K562 (cell line): ENCODE data around the gene FOXP4. TPM values are rescaled to one million over a fixed set of nuclear protein-coding genes. Genes with fewer than 3 reads are reported as not detected.
A peak's percentile ranks its signal among the peaks of the same experiment; 100 is the strongest.

ENCODE experiments used
- ATAC-seq: fragments of 200-7000 bp; cut with Tn5 transposase; 3 replicates; pipeline ENCODE4 v1.9.1; 2020; ENCODE audit warnings: moderate library complexity
- BruUV-seq: library from RNA; stranded (reverse); fragments of 400-500 nt; replicated peaks from 2 replicates; lab custom pipeline; 2021; lab: Mats Ljungman, UMichigan
- CTCF ChIA-PET: fragments of 300-600 bp; formaldehyde crosslinking; extraction: SDS; loops from one replicate; lab custom pipeline; 2021; ENCODE audit warnings: low intra/inter-chr PET ratio; lab: Yijun Ruan, JAX
- POLR2A ChIA-PET: fragments of 300-600, 350-650 bp; sonication (Branson Sonifier 250); formaldehyde crosslinking; extraction: SDS; loops from one replicate; lab custom pipeline; 2021; ENCODE audit warnings: antibody characterized with exemption, inconsistent platforms; lab: Yijun Ruan, JAX
- DNase-seq, 4 experiments: peaks; one replicate each; pipeline versions ENCODE4 v3.0.0 to v3.0.0-alpha.2; 2011 to 2018; ENCODE audit warnings: low spot score in 3 of 4, mixed read lengths in 3 of 4; ENCODE audit errors: extremely low read depth in 1 of 4
- FAIRE-seq: peaks from 2 replicates; lab custom pipeline; 2011; peaks lifted over from hg19 to GRCh38; lab: Jason Lieb, UNC
- H2AFZ ChIP-seq: 2 replicates; pipeline ENCODE4 v1.6.0; 2011; ENCODE audit warnings: low read depth, low read length, control low read depth, inconsistent platforms
- H3K27ac ChIP-seq: fragments of 200-600 bp; 3 replicates; pipeline ENCODE4 v1.8.0; 2011; ENCODE audit warnings: low read depth, mild to moderate bottlenecking, control low read depth, inconsistent platforms, low read length, moderate library complexity, mixed read lengths; ENCODE audit errors: extremely low read depth
- H3K27me3 ChIP-seq, 2 experiments: fragments of 300-600 bp in 1 of 2; 2 replicates in 1 of 2; 3 replicates in 1 of 2; pipeline versions ENCODE4 v1.6.0 to v1.8.0; 2011; ENCODE audit warnings: inconsistent platforms in 2 of 2, low read length in 2 of 2, mild to moderate bottlenecking in 1 of 2, mixed read lengths in 1 of 2, moderate library complexity in 1 of 2; ENCODE audit not compliant: control insufficient read depth in 2 of 2, insufficient read depth in 2 of 2
- H3K36me3 ChIP-seq: fragments of 300-600 bp; 3 replicates; pipeline ENCODE4 v1.8.0; 2011; ENCODE audit warnings: mild to moderate bottlenecking, low read length, inconsistent platforms; ENCODE audit not compliant: control insufficient read depth, insufficient read depth
- H3K4me1 ChIP-seq, 2 experiments: fragments of 200-600 bp in 1 of 2; replicated peaks in 1 of 2; 2 replicates in 1 of 2; 3 replicates in 1 of 2; pipeline versions ENCODE4 v1.5.1 to v1.8.0; 2011; ENCODE audit warnings: inconsistent platforms in 2 of 2, low read length in 2 of 2, mild to moderate bottlenecking in 1 of 2, mixed read lengths in 1 of 2, moderate library complexity in 1 of 2; ENCODE audit not compliant: control insufficient read depth in 2 of 2, insufficient read depth in 2 of 2
- H3K4me2 ChIP-seq: 2 replicates; pipeline ENCODE4 v1.6.1; 2011; ENCODE audit warnings: low read length, control low read depth, inconsistent platforms, mixed read lengths; ENCODE audit not compliant: insufficient read depth
- H3K4me3 ChIP-seq: fragments of 200-600 bp; sonication (generic), shearing (Covaris generic); 2 replicates; pipeline ENCODE4 v1.5.1; 2016; ENCODE audit warnings: control low read depth, inconsistent platforms
- H3K79me2 ChIP-seq: fragments of 200-600 bp; 3 replicates; pipeline ENCODE4 v1.8.0; 2011; ENCODE audit warnings: low read length, inconsistent platforms; ENCODE audit not compliant: control insufficient read depth, insufficient read depth
- H3K9ac ChIP-seq, 2 experiments: 2 replicates each; pipeline versions ENCODE4 v1.6.0 to v1.6.1; 2011; ENCODE audit warnings: low read depth in 2 of 2, low read length in 2 of 2, control low read depth in 1 of 2, inconsistent platforms in 1 of 2, mild to moderate bottlenecking in 1 of 2, mixed read lengths in 1 of 2; ENCODE audit not compliant: insufficient read depth in 1 of 2
- H3K9me1 ChIP-seq: one replicate; pipeline ENCODE4 v1.6.0; 2011; ENCODE audit warnings: inconsistent platforms, mild to moderate bottlenecking, low read length, moderate library complexity; ENCODE audit not compliant: control insufficient read depth, insufficient read depth
- H3K9me3 ChIP-seq: replicated peaks from 2 replicates; pipeline ENCODE4 v1.5.1; 2011; ENCODE audit warnings: low read depth, low read length, inconsistent platforms; ENCODE audit not compliant: control insufficient read depth, insufficient read depth
- H4K20me1 ChIP-seq: replicated peaks from 2 replicates; pipeline ENCODE4 v1.6.1; 2011; ENCODE audit warnings: low read length, inconsistent platforms, mixed read lengths; ENCODE audit not compliant: control insufficient read depth, insufficient read depth
- ARID1B ChIP-seq: fragments of 450-650 bp; IDR thresholded peaks from 2 replicates; pipeline ENCODE4 v1.6.1; 2016; ENCODE audit warnings: antibody characterized with exemption, mild to moderate bottlenecking, inconsistent platforms
- BCLAF1 ChIP-seq, 2 experiments: fragments of 450-650 bp in 1 of 2; IDR thresholded peaks; 2 replicates each; pipeline ENCODE4 v1.6.1; 2011 to 2017; ENCODE audit warnings: low read depth in 2 of 2, antibody characterized with exemption in 1 of 2, borderline replicate concordance in 1 of 2, low read length in 1 of 2, mild to moderate bottlenecking in 1 of 2, mixed read lengths in 1 of 2; ENCODE audit not compliant: control insufficient read depth in 1 of 2
- CBFA2T3 ChIP-seq: fragments of 450-650 bp; IDR thresholded peaks from 2 replicates; pipeline ENCODE4 v1.6.1; 2017
- CXXC5 ChIP-seq: fragments of 250-450 bp; sonication (Bioruptor Pico); IDR thresholded peaks from 2 replicates; pipeline ENCODE4 v1.8.0; 2022; ENCODE audit warnings: inconsistent platforms, mild to moderate bottlenecking, moderate library complexity
- DLX4 ChIP-seq: fragments of 250-450 bp; sonication (Bioruptor Pico); IDR thresholded peaks from 2 replicates; pipeline ENCODE4 v1.6.1; 2021; ENCODE audit warnings: mild to moderate bottlenecking
- MYC ChIP-seq, 2 experiments: fragments of 250-450 bp in 1 of 2; sonication (Bioruptor Pico) in 1 of 2; IDR thresholded peaks; 2 replicates each; pipeline versions ENCODE4 v1.5.1 to v1.6.1; 2012 to 2021; ENCODE audit warnings: low read depth in 2 of 2, borderline replicate concordance in 1 of 2, improper control_type of control experiment in 1 of 2, low read length in 1 of 2, mild to moderate bottlenecking in 1 of 2, moderate library complexity in 1 of 2
- RCOR1 ChIP-seq, 2 experiments: IDR thresholded peaks; 2 replicates each; pipeline ENCODE4 v1.6.1; 2012; ENCODE audit warnings: low read depth in 2 of 2, low read length in 2 of 2, borderline replicate concordance in 1 of 2, improper control_type of control experiment in 1 of 2
- SMARCA5 ChIP-seq: fragments of 450-650 bp; IDR thresholded peaks from 2 replicates; pipeline ENCODE4 v1.6.1; 2016
- SOX6 ChIP-seq: fragments of 450-650 bp; IDR thresholded peaks from 2 replicates; pipeline ENCODE4 v1.6.1; 2014; ENCODE audit warnings: mild to moderate bottlenecking
- TAL1 ChIP-seq: fragments of 450-650 bp; IDR thresholded peaks from 2 replicates; pipeline ENCODE4 v1.6.1; 2016; ENCODE audit warnings: mild to moderate bottlenecking
- TEAD4 ChIP-seq, 2 experiments: sonication (generic) in 1 of 2; formaldehyde crosslinking in 1 of 2; IDR thresholded peaks; 2 replicates each; pipeline versions ENCODE4 v1.6.1 to v1.8.0; 2012 to 2022; ENCODE audit warnings: borderline replicate concordance in 1 of 2, inconsistent platforms in 1 of 2, low read length in 1 of 2, mild to moderate bottlenecking in 1 of 2, missing genetic modification reagents in 1 of 2
- THRA ChIP-seq: fragments of 450-650 bp; IDR thresholded peaks from 2 replicates; pipeline ENCODE4 v1.6.1; 2017; ENCODE audit warnings: mild to moderate bottlenecking, moderate library complexity
- ZBTB34 ChIP-seq: fragments of 250-450 bp; sonication (Bioruptor Pico); IDR thresholded peaks from 2 replicates; pipeline ENCODE4 v1.8.0; 2021; ENCODE audit warnings: mild to moderate bottlenecking, moderate library complexity
- ZNF133 ChIP-seq: fragments of 250-450 bp; sonication (Bioruptor Pico); IDR thresholded peaks from 2 replicates; pipeline ENCODE4 v1.4.0; 2020; ENCODE audit warnings: mild to moderate bottlenecking
- WGBS: fragments of 100-300 bp; shearing (Covaris generic); methylation state at CpG from one replicate; pipeline ENCODE4 v1.1.6; 2016; ENCODE audit warnings: low coverage, mixed read lengths; ENCODE audit not compliant: insufficient coverage; ENCODE audit errors: missing lambda C conversion rate; 5-methylcytosine and 5-hydroxymethylcytosine counted together
- in situ Hi-C: fragments of 300-500 bp; cut with MboI; formaldehyde crosslinking; loops from 4 replicates; pipeline ENCODE4 v1.15.0; 2018; ENCODE audit warnings: inconsistent platforms, mixed read lengths
- intact Hi-C: fragments of 100-400 bp; cut with micrococcal nuclease; formaldehyde crosslinking; loops from 2 replicates; pipeline ENCODE4 v1.14.2; 2022
- polyA plus RNA-seq, 8 experiments: library from polyadenylated mRNA; depleted of rRNA in 4 of 8; stranded (reverse) in 5 of 8; unstranded in 3 of 8; fragments of >200 nt; fragmentation: Nextera tagmentation in 2 of 8; fragmentation: Illumina TruSeq in 1 of 8; extraction: Ambion mirVana in 2 of 8; extraction: Trizol in 1 of 8; gene quantifications; 2 replicates each; pipeline versions ENCODE4 v1.2.1 to v1.2.3, GENCODE V29; 2011 to 2014; ENCODE audit warnings: inconsistent platforms in 1 of 8, missing spikeins in 1 of 8
- total RNA-seq, 7 experiments: library from RNA; depleted of rRNA in 6 of 7; stranded (reverse); fragments of >200 nt in 6 of 7; fragmentation: Illumina TruSeq in 2 of 7; extraction: Trizol in 2 of 7; gene quantifications; 2 replicates each; pipeline versions ENCODE4 v1.2.1 to v1.2.3, GENCODE V29; 2011 to 2021; ENCODE audit warnings: low replicate concordance in 1 of 7

Gene FOXP4
- total and polyA plus RNA-seq, 9 of the 15 experiments (the other 6 are each of a cell fraction or from before 2014, with no cell fraction given) = 0.11 to 29.4 (median 2.3) TPM

GRCh38 chr6:41539204-41539603 is 7.0 kb upstream of the FOXP4 start (continued):
- TF ChIP-seq BCLAF1 (IDR thresholded peaks at IDR 0.05; ENCODE audit: borderline replicate concordance in 1 of 2, control insufficient read depth in 1 of 2, low read depth in 2 of 2, low read length in 1 of 2) (no peak), SMARCA5 (no peak)
- TF ChIP-seq, all 486 proteins: peak for 2

- ATAC-seq (no peak), FAIRE-seq (no peak), DNase-seq (peak in 3 of 4 experiments; percentile 25 to 59 (median 56))
- H3K4me3 ChIP-seq = no peak overlapping the region
- no peak overlapping the region for H2AFZ ChIP-seq
- H3K9me1 ChIP-seq = peaks cover 3% of the 10 kb centered on the region
- no peak overlapping the region; a peak in 1 of 4 replicates for H3K9ac ChIP-seq
- no peaks in the 10 kb centered on the region for H3K9me3 ChIP-seq
- 16% methylated on average over 2 of the region's 2 CpGs for WGBS
- CTCF ChIA-PET = no interaction called here
- H3K27ac ChIP-seq = no peak overlapping the region
- H3K4me2 ChIP-seq = peak overlapping the region; percentile 32; the same call in 1 of the 2 replicates
- H4K20me1 ChIP-seq = no peaks in the 10 kb centered on the region
- H3K27me3 ChIP-seq = no peaks in the 10 kb centered on the region
- peaks cover 16% of the 10 kb centered on the region for H3K79me2 ChIP-seq
- intact Hi-C loops (no loop called here), in situ Hi-C loops (no loop called here)
- POLR2A ChIA-PET = no interaction called here
- TF ChIP-seq TAL1 = peak; percentile 40
- no peak for TF ChIP-seq ZNF133
- 0 out of 2 replicates have a peak, but pooled peaks have one; percentile 12 for TF ChIP-seq MYC (IDR thresholded peaks at IDR 0.05; ENCODE audit: low read depth, low read length)
- no peak for TF ChIP-seq MYC (CRISPR knock-in tag; IDR thresholded peaks at IDR 0.05; ENCODE audit: borderline replicate concordance, low read depth)
- 0 out of 2 replicates have a peak, but pooled peaks have one; percentile 14 for TF ChIP-seq CBFA2T3
- TF ChIP-seq TEAD4 (IDR thresholded peaks at IDR 0.05; ENCODE audit: low read length) = 0 out of 2 replicates have a peak, but pooled peaks have one; percentile 13
- TF ChIP-seq TEAD4 (CRISPR knock-in tag; IDR thresholded peaks at IDR 0.05; ENCODE audit: borderline replicate concordance) = no peak
- TF ChIP-seq CXXC5 (CRISPR knock-in tag) = no peak
- TF ChIP-seq THRA = no peak
- peak; percentile 42; the same call in 1 of the 2 replicates for TF ChIP-seq SOX6
- TF ChIP-seq RCOR1 (IDR thresholded peaks at IDR 0.05; ENCODE audit: borderline replicate concordance in 1 of 2, low read depth in 2 of 2, low read length in 2 of 2) = peak in 1 of 2 experiments; percentile 73; a peak in 1 of 4 replicates
- TF ChIP-seq DLX4 = no peak
- TF ChIP-seq ZBTB34 (CRISPR knock-in tag) = no peak
- peak; percentile 67 for TF ChIP-seq ARID1B
- no peaks in the 10 kb centered on the region; the same call in 2 of the 3 replicates for H3K36me3 ChIP-seq
- peaks cover 22 to 53% of the 10 kb centered on the region in 2 experiments for H3K4me1 ChIP-seq
- no TSS peak for BruUV-seq
Measured at GRCh38 chr6:41541364-41541763, 4.8 kb upstream of the FOXP4 start.
